VCaP (cell line): ENCODE measurements around the gene DOCK6.

ENCODE experiments used
- H3K27ac ChIP-seq: fragments of 450-650 bp; 2 replicates; pipeline ENCODE4 v1.5.1; 2017
- CTCF ChIP-seq: fragments of 450-650 bp; conservative IDR thresholded peaks from 2 replicates; pipeline ENCODE4 v1.5.1; 2017; ENCODE audit warnings: mild to moderate bottlenecking, moderate library complexity

DOCK6 gene

GRCh38 chr19:11173516-11174155, 88.7 kb downstream of the DOCK6 start:
- no peak for TF ChIP-seq CTCF
- no peak overlapping the region for H3K27ac ChIP-seq

GRCh38 chr19:11172576-11172975, 89.7 kb downstream of the DOCK6 start:
- TF ChIP-seq CTCF, result no peak
- H3K27ac ChIP-seq, result no peak overlapping the region

- TF ChIP-seq CTCF, result no peak
- H3K27ac ChIP-seq, result no peak overlapping the region
Observed at GRCh38 chr19:11171144-11171543, 91.2 kb downstream of the DOCK6 start.

- H3K27ac ChIP-seq, result no peak overlapping the region
- TF ChIP-seq CTCF, result no peak
Observed at GRCh38 chr19:11169896-11170678, 92.2 kb downstream of the DOCK6 start.

- no peak overlapping the region for H3K27ac ChIP-seq
- TF ChIP-seq CTCF, result no peak
Observed at GRCh38 chr19:11168568-11168967, 93.8 kb downstream of the DOCK6 start.

- TF ChIP-seq CTCF, result no peak
- no peak overlapping the region for H3K27ac ChIP-seq
Observed at GRCh38 chr19:11166281-11167142, 95.8 kb downstream of the DOCK6 start.

GRCh38 chr19:11165486-11166030, 96.8 kb downstream of the DOCK6 start:
- no peak overlapping the region for H3K27ac ChIP-seq
- TF ChIP-seq CTCF, result no peak
